Heart left ventricle (tissue), 13 donors: ENCODE results near the gene TNFRSF1B.

Experiments used
- POLR2A ChIP-seq, 2 donors: fragments of 450-650 bp; IDR thresholded peaks; one replicate each; pipeline ENCODE4 v1.6.1; 2017; ENCODE audit warnings: antibody characterized with exemption in 2 of 2, mild to moderate bottlenecking in 2 of 2, moderate library complexity in 2 of 2
- TF ChIP-seq, protein P1 (sequence below), 12 donors: fragments of 200-600 bp; sonication (generic) in 4 of 12; IDR thresholded peaks; one replicate each; pipeline versions ENCODE4 v1.5.0 to v1.8.0; 2018 to 2022; ENCODE audit warnings: antibody characterized with exemption in 12 of 12, mild to moderate bottlenecking in 5 of 12
- donor health status: ischemic (EF 13 %, LVEDD 7.1; RV severe dilation, severe dysfunction).
- donor health status: DM: no; HTN: yes; CAD: no.
- donor health status: DM: no; HTN: no; CAD: no.
- donor health status: ischemic (EF 25% LVEDD 6.9; RV normal size, moderate dysfunction).
- donor health status: ischemic (EF 25% LVEDD 5.7; RV mildly dilated, moderate dysfunction).
- donor health status: ischemic (EF 35%, LVEDD 5.7; RV mildly dilated, moderate dysfunction).
- donor health status: nonischemic (EF 11% LVEDD 7.7; RV severe dilation, severe dysfunction).
- donor health status: DM: yes; HTN: yes; CAD: no.
- donor health status: PGD.
- donor health status: ischemic (EF 29% LVEDD 5.4; RV normal size, mild dysfunction).
- donor health status: nonischemic (EF 23%, LVEDD 6.1; RV moderate dilation, normal function).

DNA sequence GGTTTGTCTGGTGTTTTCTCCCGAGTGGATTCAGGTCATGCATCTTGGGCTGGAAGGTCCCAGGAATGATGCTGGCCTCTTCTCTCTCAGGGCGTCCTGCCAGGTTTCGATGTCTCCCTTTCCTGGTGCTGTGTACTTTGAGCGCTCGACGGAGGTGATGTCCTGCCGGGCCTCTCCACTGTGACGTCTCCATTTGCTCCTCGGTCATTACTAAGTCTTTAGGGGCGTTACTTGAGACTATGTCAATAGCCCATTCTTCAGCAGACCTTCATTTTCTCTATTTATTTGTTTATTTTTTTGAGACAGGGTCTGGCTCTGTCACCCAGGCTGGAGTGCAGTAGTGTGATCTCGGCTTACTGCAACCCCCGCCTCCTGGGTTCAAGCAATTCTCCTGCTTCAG, 37.2 kb upstream of the TNFRSF1B start:
- TF ChIP-seq, protein P1, sequence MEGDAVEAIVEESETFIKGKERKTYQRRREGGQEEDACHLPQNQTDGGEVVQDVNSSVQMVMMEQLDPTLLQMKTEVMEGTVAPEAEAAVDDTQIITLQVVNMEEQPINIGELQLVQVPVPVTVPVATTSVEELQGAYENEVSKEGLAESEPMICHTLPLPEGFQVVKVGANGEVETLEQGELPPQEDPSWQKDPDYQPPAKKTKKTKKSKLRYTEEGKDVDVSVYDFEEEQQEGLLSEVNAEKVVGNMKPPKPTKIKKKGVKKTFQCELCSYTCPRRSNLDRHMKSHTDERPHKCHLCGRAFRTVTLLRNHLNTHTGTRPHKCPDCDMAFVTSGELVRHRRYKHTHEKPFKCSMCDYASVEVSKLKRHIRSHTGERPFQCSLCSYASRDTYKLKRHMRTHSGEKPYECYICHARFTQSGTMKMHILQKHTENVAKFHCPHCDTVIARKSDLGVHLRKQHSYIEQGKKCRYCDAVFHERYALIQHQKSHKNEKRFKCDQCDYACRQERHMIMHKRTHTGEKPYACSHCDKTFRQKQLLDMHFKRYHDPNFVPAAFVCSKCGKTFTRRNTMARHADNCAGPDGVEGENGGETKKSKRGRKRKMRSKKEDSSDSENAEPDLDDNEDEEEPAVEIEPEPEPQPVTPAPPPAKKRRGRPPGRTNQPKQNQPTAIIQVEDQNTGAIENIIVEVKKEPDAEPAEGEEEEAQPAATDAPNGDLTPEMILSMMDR (IDR thresholded peaks at IDR 0.05) = no peak
- no peak for TF ChIP-seq POLR2A (IDR thresholded peaks at IDR 0.05)
